ENCODE results near the gene CD74. TPM values are rescaled to one million over a fixed set of nuclear protein-coding genes. Genes with fewer than 3 reads are reported as not detected.

Gene CD74
- total and polyA plus RNA-seq, 2 donors (not counting 1 experiment from before 2014, with no cell fraction given), result 1.3 to 5.9 TPM

GRCh38 chr5:150406723-150407095 is 6.0 kb downstream of the CD74 start:
- Histone ChIP-seq H3K4me3 (replicated peaks in 1 of 4; ENCODE audit: control extremely low read depth in 1 of 4, insufficient read depth in 1 of 4, low read depth in 3 of 4, low read length in 4 of 4) (no peak overlapping the region), H3K27ac (ENCODE audit: insufficient read depth, low read length) (no peak overlapping the region), H2AFZ (ENCODE audit: low read length) (no peak overlapping the region), H3K36me3 (ENCODE audit: control insufficient read depth, insufficient read depth, low read length) (no peaks in the 10 kb centered on the region), H3K4me2 (ENCODE audit: extremely low read depth, insufficient read depth, low read length) (no peak overlapping the region), H4K20me1 (ENCODE audit: control insufficient read depth, extremely low read depth, insufficient read depth, low read length) (no peaks in the 10 kb centered on the region), H3K27me3 (ENCODE audit: control insufficient read depth, insufficient read depth, low read length) (no peaks in the 10 kb centered on the region), H3K4me1 (ENCODE audit: control insufficient read depth, extremely low read depth, insufficient read depth, low read length) (peaks cover 3% of the 10 kb centered on the region), H3K79me2 (ENCODE audit: control insufficient read depth, insufficient read depth, low read length) (no peaks in the 10 kb centered on the region), H3K9ac (ENCODE audit: insufficient read depth, low read length) (no peak overlapping the region), H3K9me3 (ENCODE audit: control insufficient read depth, insufficient read depth, low read depth, low read length) (no peaks in the 10 kb centered on the region)
- no peak for DNase-seq (ENCODE audit: low read depth in 2 of 2)
- TF ChIP-seq CTCF (conservative IDR thresholded peaks at IDR 0.05 in 1 of 2, IDR thresholded peaks at IDR 0.05 in 1 of 2; ENCODE audit: low read depth in 1 of 2, low read length in 2 of 2), result no peak
- no peak for TF ChIP-seq EZH2 (IDR thresholded peaks at IDR 0.05; ENCODE audit: low read length, missing control alignments)

GRCh38 chr5:150406103-150406722 is 6.5 kb downstream of the CD74 start:
- Histone ChIP-seq H3K4me3 (replicated peaks in 1 of 4; ENCODE audit: control extremely low read depth in 1 of 4, insufficient read depth in 1 of 4, low read depth in 3 of 4, low read length in 4 of 4) (no peak overlapping the region), H3K27me3 (ENCODE audit: control insufficient read depth, insufficient read depth, low read length) (no peaks in the 10 kb centered on the region), H3K4me2 (ENCODE audit: extremely low read depth, insufficient read depth, low read length) (no peak overlapping the region), H3K27ac (ENCODE audit: insufficient read depth, low read length) (no peak overlapping the region), H3K79me2 (ENCODE audit: control insufficient read depth, insufficient read depth, low read length) (no peaks in the 10 kb centered on the region), H3K9ac (ENCODE audit: insufficient read depth, low read length) (no peak overlapping the region), H4K20me1 (ENCODE audit: control insufficient read depth, extremely low read depth, insufficient read depth, low read length) (no peaks in the 10 kb centered on the region), H2AFZ (ENCODE audit: low read length) (no peak overlapping the region), H3K36me3 (ENCODE audit: control insufficient read depth, insufficient read depth, low read length) (no peaks in the 10 kb centered on the region), H3K9me3 (ENCODE audit: control insufficient read depth, insufficient read depth, low read depth, low read length) (no peaks in the 10 kb centered on the region), H3K4me1 (ENCODE audit: control insufficient read depth, extremely low read depth, insufficient read depth, low read length) (peaks cover 3% of the 10 kb centered on the region)
- no peak for DNase-seq (ENCODE audit: low read depth in 2 of 2)
- TF ChIP-seq CTCF (conservative IDR thresholded peaks at IDR 0.05 in 1 of 2, IDR thresholded peaks at IDR 0.05 in 1 of 2; ENCODE audit: low read depth in 1 of 2, low read length in 2 of 2), result no peak
- TF ChIP-seq EZH2 (IDR thresholded peaks at IDR 0.05; ENCODE audit: low read length, missing control alignments), result no peak

- Histone ChIP-seq H3K4me2 (ENCODE audit: extremely low read depth, insufficient read depth, low read length) (no peak overlapping the region), H3K27me3 (ENCODE audit: control insufficient read depth, insufficient read depth, low read length) (no peaks in the 10 kb centered on the region), H3K36me3 (ENCODE audit: control insufficient read depth, insufficient read depth, low read length) (no peaks in the 10 kb centered on the region), H3K4me1 (ENCODE audit: control insufficient read depth, extremely low read depth, insufficient read depth, low read length) (peaks cover 2% of the 10 kb centered on the region), H2AFZ (ENCODE audit: low read length) (no peak overlapping the region), H4K20me1 (ENCODE audit: control insufficient read depth, extremely low read depth, insufficient read depth, low read length) (no peaks in the 10 kb centered on the region), H3K79me2 (ENCODE audit: control insufficient read depth, insufficient read depth, low read length) (no peaks in the 10 kb centered on the region), H3K27ac (ENCODE audit: insufficient read depth, low read length) (no peak overlapping the region), H3K4me3 (replicated peaks in 1 of 4; ENCODE audit: control extremely low read depth in 1 of 4, insufficient read depth in 1 of 4, low read depth in 3 of 4, low read length in 4 of 4) (no peak overlapping the region), H3K9ac (ENCODE audit: insufficient read depth, low read length) (no peak overlapping the region), H3K9me3 (ENCODE audit: control insufficient read depth, insufficient read depth, low read depth, low read length) (no peaks in the 10 kb centered on the region)
- TF ChIP-seq EZH2 (IDR thresholded peaks at IDR 0.05; ENCODE audit: low read length, missing control alignments) (no peak), CTCF (conservative IDR thresholded peaks at IDR 0.05 in 1 of 2, IDR thresholded peaks at IDR 0.05 in 1 of 2; ENCODE audit: low read depth in 1 of 2, low read length in 2 of 2) (no peak)
- DNase-seq (ENCODE audit: low read depth in 2 of 2), result no peak
Observed at GRCh38 chr5:150404941-150405816, 7.5 kb downstream of the CD74 start.

Data from fibroblast of lung (primary cell).